Smooth muscle cell (in vitro differentiated cells): ENCODE measurements around the gene SOWAHA. TPM values are rescaled to one million over a fixed set of nuclear protein-coding genes. Genes with fewer than 3 reads are reported as not detected.

ENCODE experiments used
- DNase-seq: peaks from one replicate; lab custom pipeline; 2025; ENCODE audit not compliant: unreplicated experiment; lab: John Stamatoyannopoulos, UW
- H2AFZ ChIP-seq: fragments of 200-600 bp; sonication (generic); 2 replicates; pipeline ENCODE4 v1.6.0; 2016; ENCODE audit warnings: antibody characterized with exemption, low read depth, mild to moderate bottlenecking
- H3F3A ChIP-seq: fragments of 200-600 bp; sonication (generic); 2 replicates; pipeline ENCODE4 v1.6.0; 2017; ENCODE audit warnings: antibody characterized with exemption, low read depth
- H3K27ac ChIP-seq: fragments of 200-600 bp; sonication (generic); 2 replicates; pipeline ENCODE4 v1.5.1; 2016; ENCODE audit warnings: low read depth, mild to moderate bottlenecking
- H3K27me3 ChIP-seq: fragments of 200-600 bp; sonication (generic); 2 replicates; pipeline ENCODE4 v1.6.1; 2016; ENCODE audit warnings: low read depth, mild to moderate bottlenecking
- H3K36me3 ChIP-seq: fragments of 200-600 bp; sonication (generic); 2 replicates; pipeline ENCODE4 v1.5.1; 2016; ENCODE audit warnings: low read depth
- H3K4me1 ChIP-seq: fragments of 200-600 bp; sonication (generic); 2 replicates; pipeline ENCODE4 v1.5.1; 2016; ENCODE audit warnings: low read depth
- H3K4me2 ChIP-seq: fragments of 200-600 bp; sonication (generic); 2 replicates; pipeline ENCODE4 v1.6.0; 2016; ENCODE audit warnings: mild to moderate bottlenecking
- H3K4me3 ChIP-seq: fragments of 200-600 bp; sonication (generic); 2 replicates; pipeline ENCODE4 v1.5.1; 2016; ENCODE audit warnings: mild to moderate bottlenecking
- H3K79me2 ChIP-seq: fragments of 200-600 bp; sonication (generic); 2 replicates; pipeline ENCODE4 v1.6.0; 2016; ENCODE audit warnings: low read depth, mild to moderate bottlenecking
- H3K9ac ChIP-seq: fragments of 200-600 bp; sonication (generic); 2 replicates; pipeline ENCODE4 v1.6.0; 2016; ENCODE audit warnings: low read depth
- H3K9me3 ChIP-seq: fragments of 200-600 bp; sonication (generic); replicated peaks from 2 replicates; pipeline ENCODE4 v1.5.1; 2016; ENCODE audit warnings: low read depth
- H4K20me1 ChIP-seq: fragments of 200-600 bp; sonication (generic); 2 replicates; pipeline ENCODE4 v1.6.0; 2016; ENCODE audit warnings: low read depth
- WGBS: methylation state at CpG from one replicate; pipeline ENCODE4 v1.1.7; 2016; ENCODE audit warnings: low lambda C conversion rate; 5-methylcytosine and 5-hydroxymethylcytosine counted together
- polyA plus RNA-seq: library from polyadenylated mRNA; unstranded; fragments of >200 nt; fragmentation: Nextera tagmentation; extraction: Ambion mirVana; gene quantifications from 2 replicates; pipeline ENCODE4 v1.2.1, GENCODE V29; 2016
- total RNA-seq: library from RNA; depleted of rRNA; stranded (reverse); fragments of >200 nt; gene quantifications from 2 replicates; pipeline ENCODE4 v1.2.3, GENCODE V29; 2014
- TF ChIP-seq, protein P1 (sequence below): fragments of 200-600 bp; sonication (generic); IDR thresholded peaks from 2 replicates; pipeline ENCODE4 v1.5.1; 2017; ENCODE audit warnings: borderline replicate concordance, mild to moderate bottlenecking, antibody characterized with exemption; ENCODE audit not compliant: insufficient read depth, poor library complexity, severe bottlenecking

Gene SOWAHA
- total and polyA plus RNA-seq, 2 experiments from 2014 or later = 0.43 to 1.5 TPM

GRCh38 chr5:132819468-132819867, 6.4 kb downstream of the SOWAHA start:
- no peak for DNase-seq
- H3K4me3 ChIP-seq = no peak overlapping the region
- peaks cover 10% of the 10 kb centered on the region for H3K27me3 ChIP-seq
- no peaks in the 10 kb centered on the region for H3K9me3 ChIP-seq
- H3K79me2 ChIP-seq = no peaks in the 10 kb centered on the region
- H3F3A ChIP-seq = no peaks in the 10 kb centered on the region
- H4K20me1 ChIP-seq = no peaks in the 10 kb centered on the region
- no peaks in the 10 kb centered on the region for H3K4me1 ChIP-seq
- TF ChIP-seq, protein P1, sequence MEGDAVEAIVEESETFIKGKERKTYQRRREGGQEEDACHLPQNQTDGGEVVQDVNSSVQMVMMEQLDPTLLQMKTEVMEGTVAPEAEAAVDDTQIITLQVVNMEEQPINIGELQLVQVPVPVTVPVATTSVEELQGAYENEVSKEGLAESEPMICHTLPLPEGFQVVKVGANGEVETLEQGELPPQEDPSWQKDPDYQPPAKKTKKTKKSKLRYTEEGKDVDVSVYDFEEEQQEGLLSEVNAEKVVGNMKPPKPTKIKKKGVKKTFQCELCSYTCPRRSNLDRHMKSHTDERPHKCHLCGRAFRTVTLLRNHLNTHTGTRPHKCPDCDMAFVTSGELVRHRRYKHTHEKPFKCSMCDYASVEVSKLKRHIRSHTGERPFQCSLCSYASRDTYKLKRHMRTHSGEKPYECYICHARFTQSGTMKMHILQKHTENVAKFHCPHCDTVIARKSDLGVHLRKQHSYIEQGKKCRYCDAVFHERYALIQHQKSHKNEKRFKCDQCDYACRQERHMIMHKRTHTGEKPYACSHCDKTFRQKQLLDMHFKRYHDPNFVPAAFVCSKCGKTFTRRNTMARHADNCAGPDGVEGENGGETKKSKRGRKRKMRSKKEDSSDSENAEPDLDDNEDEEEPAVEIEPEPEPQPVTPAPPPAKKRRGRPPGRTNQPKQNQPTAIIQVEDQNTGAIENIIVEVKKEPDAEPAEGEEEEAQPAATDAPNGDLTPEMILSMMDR = no peak
- no peak overlapping the region for H2AFZ ChIP-seq
- H3K9ac ChIP-seq = no peak overlapping the region
- WGBS = 92% methylated on average over 26 of the region's 26 CpGs
- H3K27ac ChIP-seq = no peak overlapping the region
- H3K36me3 ChIP-seq = no peaks in the 10 kb centered on the region
- H3K4me2 ChIP-seq = no peak overlapping the region

- H3K4me2 ChIP-seq = no peak overlapping the region
- no peaks in the 10 kb centered on the region for H3K79me2 ChIP-seq
- H2AFZ ChIP-seq = no peak overlapping the region
- DNase-seq = peak; percentile 64
- no peaks in the 10 kb centered on the region for H3F3A ChIP-seq
- no peaks in the 10 kb centered on the region for H4K20me1 ChIP-seq
- H3K27me3 ChIP-seq = peaks cover 2% of the 10 kb centered on the region
- no peak overlapping the region for H3K4me3 ChIP-seq
- no peaks in the 10 kb centered on the region for H3K9me3 ChIP-seq
- TF ChIP-seq, protein P1 = peak; percentile 95
- H3K36me3 ChIP-seq = no peaks in the 10 kb centered on the region
- no peak overlapping the region for H3K27ac ChIP-seq
- H3K9ac ChIP-seq = no peak overlapping the region
- 38% methylated on average over 15 of the region's 15 CpGs for WGBS
- peaks cover 3% of the 10 kb centered on the region for H3K4me1 ChIP-seq
Measured at GRCh38 chr5:132820162-132820754, 7.2 kb downstream of the SOWAHA start.

GRCh38 chr5:132821350-132821749, 8.2 kb downstream of the SOWAHA start:
- H3K4me1 ChIP-seq = peaks cover 11% of the 10 kb centered on the region
- H2AFZ ChIP-seq = no peak overlapping the region
- H4K20me1 ChIP-seq = no peaks in the 10 kb centered on the region
- 93% methylated on average over 3 of the region's 3 CpGs for WGBS
- DNase-seq = no peak
- H3K9ac ChIP-seq = no peak overlapping the region
- H3K27me3 ChIP-seq = no peaks in the 10 kb centered on the region
- TF ChIP-seq, protein P1 = no peak
- H3K27ac ChIP-seq = no peak overlapping the region
- no peaks in the 10 kb centered on the region for H3K9me3 ChIP-seq
- no peak overlapping the region for H3K4me2 ChIP-seq
- no peaks in the 10 kb centered on the region for H3K79me2 ChIP-seq
- H3F3A ChIP-seq = no peaks in the 10 kb centered on the region
- H3K4me3 ChIP-seq = no peak overlapping the region
- no peaks in the 10 kb centered on the region for H3K36me3 ChIP-seq

DNA sequence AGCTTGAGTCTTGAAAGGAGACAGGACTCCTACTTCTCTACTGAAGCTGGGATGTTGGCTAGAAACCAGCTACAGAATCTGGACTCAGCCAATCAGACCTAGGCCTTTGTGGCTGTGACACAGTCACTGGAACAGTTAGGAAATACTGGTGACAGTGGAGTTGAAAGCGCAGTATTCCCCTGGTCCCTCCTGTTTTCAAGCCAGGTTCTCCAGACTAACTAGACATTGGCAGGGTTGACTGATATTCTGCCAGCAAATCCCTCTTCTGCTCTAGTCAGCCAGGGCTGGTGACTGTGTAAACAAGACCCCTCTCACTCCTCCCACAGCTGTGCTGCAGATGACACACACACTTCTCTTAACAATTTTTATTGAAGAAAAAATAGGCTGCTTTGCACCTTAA, 8.7 kb downstream of the SOWAHA start:
- H3K27me3 ChIP-seq = no peaks in the 10 kb centered on the region
- TF ChIP-seq, protein P1 = no peak
- H3K27ac ChIP-seq = no peak overlapping the region
- H3K79me2 ChIP-seq = no peaks in the 10 kb centered on the region
- no peak overlapping the region for H3K4me3 ChIP-seq
- no peak overlapping the region for H2AFZ ChIP-seq
- no peak overlapping the region for H3K4me2 ChIP-seq
- no peaks in the 10 kb centered on the region for H3K9me3 ChIP-seq
- no peaks in the 10 kb centered on the region for H3F3A ChIP-seq
- 86% methylated on average over 1 of the region's 1 CpG for WGBS
- DNase-seq = no peak
- peaks cover 11% of the 10 kb centered on the region for H3K4me1 ChIP-seq
- H3K9ac ChIP-seq = no peak overlapping the region
- H4K20me1 ChIP-seq = no peaks in the 10 kb centered on the region
- no peaks in the 10 kb centered on the region for H3K36me3 ChIP-seq
